Fibroblast of lung (primary cell): ENCODE data around the gene HGFAC. TPM values are rescaled to one million over a fixed set of nuclear protein-coding genes. Genes with fewer than 3 reads are reported as not detected.
"Not testable (repeated sequence)": the region's sequence is repeated elsewhere in the genome, so short reads cannot be mapped to it uniquely, and the experiment has no call there.

ENCODE experiments used
- DNase-seq, 2 donors: peaks; one replicate each; pipeline versions ENCODE4 v3.0.0 to v3.0.0-alpha.2; 2010; ENCODE audit warnings: low read depth in 2 of 2
- H2AFZ ChIP-seq: 2 replicates; pipeline ENCODE4 v1.5.1; 2012; ENCODE audit warnings: low read length, control low read depth, inconsistent platforms
- H3K27ac ChIP-seq: 2 replicates; pipeline ENCODE4 v1.5.1; 2011; ENCODE audit warnings: low read length, control low read depth; ENCODE audit not compliant: insufficient read depth
- H3K27me3 ChIP-seq: 2 replicates; pipeline ENCODE4 v1.5.1; 2011; ENCODE audit warnings: mild to moderate bottlenecking, low read length; ENCODE audit not compliant: control insufficient read depth, insufficient read depth
- H3K36me3 ChIP-seq: 2 replicates; pipeline ENCODE4 v1.5.1; 2011; ENCODE audit warnings: low read length; ENCODE audit not compliant: control insufficient read depth, insufficient read depth
- H3K4me1 ChIP-seq: 2 replicates; pipeline ENCODE4 v1.5.1; 2011; ENCODE audit warnings: low read length; ENCODE audit not compliant: control insufficient read depth, insufficient read depth; ENCODE audit errors: extremely low read depth
- H3K4me2 ChIP-seq: 2 replicates; pipeline ENCODE4 v1.5.1; 2011; ENCODE audit warnings: low read length, control low read depth; ENCODE audit not compliant: insufficient read depth; ENCODE audit errors: extremely low read depth
- H3K4me3 ChIP-seq, 4 experiments: fragments of 200-600 bp in 1 of 4; sonication (generic) in 1 of 4; replicated peaks in 1 of 4; 2 replicates each; pipeline ENCODE4 v1.5.1; 2011 to 2016; ENCODE audit warnings: low read length in 4 of 4, low read depth in 3 of 4, mild to moderate bottlenecking in 3 of 4, control low read depth in 2 of 4, inconsistent platforms in 1 of 4, mixed read lengths in 1 of 4; ENCODE audit not compliant: insufficient read depth in 1 of 4; ENCODE audit errors: control extremely low read depth in 1 of 4
- H3K79me2 ChIP-seq: 2 replicates; pipeline ENCODE4 v1.5.1; 2012; ENCODE audit warnings: mild to moderate bottlenecking, low read length, inconsistent platforms; ENCODE audit not compliant: control insufficient read depth, insufficient read depth
- H3K9ac ChIP-seq: 2 replicates; pipeline ENCODE4 v1.5.1; 2011; ENCODE audit warnings: mild to moderate bottlenecking, low read length, control low read depth; ENCODE audit not compliant: insufficient read depth
- H3K9me3 ChIP-seq: 2 replicates; pipeline ENCODE4 v1.5.1; 2012; ENCODE audit warnings: low read depth, low read length; ENCODE audit not compliant: control insufficient read depth, insufficient read depth
- H4K20me1 ChIP-seq: 2 replicates; pipeline ENCODE4 v1.5.1; 2011; ENCODE audit warnings: low read length; ENCODE audit not compliant: control insufficient read depth, insufficient read depth; ENCODE audit errors: extremely low read depth
- CTCF ChIP-seq, 2 donors: IDR thresholded peaks in 1 of 2; conservative IDR thresholded peaks in 1 of 2; 1 replicate in 1 of 2; 2 replicates in 1 of 2; pipeline ENCODE4 v1.5.1; 2011 to 2012; ENCODE audit warnings: low read length in 2 of 2, control low read depth in 1 of 2, inconsistent platforms in 1 of 2, low read depth in 1 of 2, mild to moderate bottlenecking in 1 of 2
- EZH2 ChIP-seq: IDR thresholded peaks from 2 replicates; pipeline ENCODE4 v1.5.1; 2012; ENCODE audit warnings: low read length, control low read depth, mild to moderate bottlenecking; ENCODE audit errors: missing control alignments
- polyA plus RNA-seq, 2 donors: library from polyadenylated mRNA; depleted of rRNA in 1 of 2; stranded (reverse) in 1 of 2; unstranded in 1 of 2; fragments of >200 nt; gene quantifications; 2 replicates each; pipeline ENCODE4 v1.2.1, GENCODE V29; 2011 to 2012; ENCODE audit warnings: missing spikeins in 1 of 2
- total RNA-seq: library from RNA; depleted of rRNA; stranded (reverse); fragments of >200 nt; gene quantifications from 2 replicates; pipeline ENCODE4 v1.2.1, GENCODE V29; 2014

HGFAC gene
- total and polyA plus RNA-seq, 2 donors (not counting 1 experiment from before 2014, with no cell fraction given), result 0.33 TPM; not detected in 1

GRCh38 chr4:3451956-3452355 is 10.2 kb downstream of the HGFAC start:
- no peak overlapping the region for H2AFZ ChIP-seq

GRCh38 chr4:3452376-3452775 is 10.6 kb downstream of the HGFAC start:
- H3K9me3 ChIP-seq, result no peaks in the 10 kb centered on the region
- H3K9ac ChIP-seq, result no peak overlapping the region
- no peaks in the 10 kb centered on the region for H3K36me3 ChIP-seq
- H3K27me3 ChIP-seq, result no peaks in the 10 kb centered on the region
- no peak overlapping the region for H3K27ac ChIP-seq
- no peaks in the 10 kb centered on the region for H3K4me1 ChIP-seq
- TF ChIP-seq EZH2, result no peak
- peak; percentile 14 to 32 for TF ChIP-seq CTCF (conservative IDR thresholded peaks at IDR 0.05 in 1 of 2, IDR thresholded peaks at IDR 0.05 in 1 of 2; ENCODE audit: low read depth in 1 of 2, low read length in 2 of 2)
- no peaks in the 10 kb centered on the region for H4K20me1 ChIP-seq
- DNase-seq, result no peak
- H3K79me2 ChIP-seq, result no peaks in the 10 kb centered on the region
- no peak overlapping the region for H2AFZ ChIP-seq
- no peak overlapping the region for H3K4me3 ChIP-seq
- no peak overlapping the region for H3K4me2 ChIP-seq

More at GRCh38 chr4:3451956-3452355, 10.2 kb downstream of the HGFAC start:
- no peaks in the 10 kb centered on the region for H4K20me1 ChIP-seq
- peak; percentile 70 to 78 for DNase-seq
- H3K9me3 ChIP-seq, result no peaks in the 10 kb centered on the region
- peak overlapping the region; percentile 2 for H3K4me2 ChIP-seq
- no peaks in the 10 kb centered on the region for H3K79me2 ChIP-seq
- no peaks in the 10 kb centered on the region for H3K4me1 ChIP-seq
- TF ChIP-seq CTCF (conservative IDR thresholded peaks at IDR 0.05 in 1 of 2, IDR thresholded peaks at IDR 0.05 in 1 of 2; ENCODE audit: low read depth in 1 of 2, low read length in 2 of 2) (no peak), EZH2 (no peak)
- no peaks in the 10 kb centered on the region for H3K27me3 ChIP-seq
- no peak overlapping the region for H3K27ac ChIP-seq
- no peaks in the 10 kb centered on the region for H3K36me3 ChIP-seq
- no peak overlapping the region for H3K9ac ChIP-seq
- no peak overlapping the region for H3K4me3 ChIP-seq

- H3K9me3 ChIP-seq, H3K4me3 ChIP-seq, H3K9ac ChIP-seq, H3K4me2 ChIP-seq, H2AFZ ChIP-seq, H3K79me2 ChIP-seq, H3K27me3 ChIP-seq, DNase-seq, H3K36me3 ChIP-seq, H3K27ac ChIP-seq, H3K4me1 ChIP-seq, H4K20me1 ChIP-seq: not testable (repeated sequence)
Observed at GRCh38 chr4:3455596-3455995, 13.8 kb downstream of the HGFAC start.
